Esophagus (tissue), 2 donors: ENCODE data around the gene GP1BB. TPM values are rescaled to one million over a fixed set of nuclear protein-coding genes. Genes with fewer than 3 reads are reported as not detected.

Source experiments
- H3K27ac ChIP-seq, 2 donors: one replicate each; pipeline ENCODE4 v1.5.1; 2013; ENCODE audit warnings: low read depth in 2 of 2, mild to moderate bottlenecking in 2 of 2, inconsistent platforms in 1 of 2, low read length in 1 of 2, moderate library complexity in 1 of 2
- H3K27me3 ChIP-seq, 2 donors: one replicate each; pipeline ENCODE4 v1.6.1; 2013; ENCODE audit warnings: low read length in 2 of 2, control low read depth in 1 of 2, mild to moderate bottlenecking in 1 of 2; ENCODE audit not compliant: insufficient read depth in 2 of 2, control insufficient read depth in 1 of 2
- H3K36me3 ChIP-seq, 2 donors: one replicate each; pipeline ENCODE4 v1.6.1; 2013; ENCODE audit warnings: low read length in 1 of 2; ENCODE audit not compliant: control insufficient read depth in 2 of 2, insufficient read depth in 2 of 2
- H3K4me1 ChIP-seq, 2 donors: one replicate each; pipeline ENCODE4 v1.6.1; 2013; ENCODE audit warnings: low read length in 1 of 2; ENCODE audit not compliant: control insufficient read depth in 2 of 2, insufficient read depth in 2 of 2
- H3K4me3 ChIP-seq, 2 donors: one replicate each; pipeline ENCODE4 v1.5.1; 2013; ENCODE audit warnings: low read length in 2 of 2, mild to moderate bottlenecking in 2 of 2, low read depth in 1 of 2, moderate library complexity in 1 of 2
- H3K9me3 ChIP-seq, 2 donors: one replicate each; pipeline ENCODE4 v1.6.1; 2013; ENCODE audit warnings: mild to moderate bottlenecking in 2 of 2, low read depth in 1 of 2, low read length in 1 of 2, moderate library complexity in 1 of 2; ENCODE audit not compliant: control insufficient read depth in 2 of 2, insufficient read depth in 1 of 2
- WGBS, 2 donors: extraction: QIAGEN DNeasy Blood & Tissue Kit; methylation state at CpG; one replicate each; pipeline ENCODE4 v1.1.7; 2013; 5-methylcytosine and 5-hydroxymethylcytosine counted together
- polyA plus RNA-seq, 2 donors: library from polyadenylated mRNA; stranded (reverse); fragments of 200-250 nt; gene quantifications; one replicate each; pipeline ENCODE4 v1.2.3, GENCODE V29; 2013
- donor health status: healthy with polysubstance abuse.
- donor health status: Bipolar disorder and iron deficiency.

The GP1BB gene
- polyA plus RNA-seq, 2 donors, result 7.6 to 9.0 TPM

GRCh38 chr22:19759427-19760057, 36.2 kb downstream of the GP1BB start:
- H3K4me1 ChIP-seq, result peaks cover 16 to 30% of the 10 kb centered on the region in 2 donors
- peaks cover 0 to 44% of the 10 kb centered on the region in 2 donors for H3K27me3 ChIP-seq
- H3K27ac ChIP-seq, result no peak overlapping the region
- no peaks in the 10 kb centered on the region for H3K9me3 ChIP-seq
- WGBS, 2 donors, result 8% methylated on average over 35 to 43 of the region's 43 CpGs
- H3K4me3 ChIP-seq, result no peak overlapping the region
- H3K36me3 ChIP-seq, result no peaks in the 10 kb centered on the region

GRCh38 chr22:19760058-19760950, 37.0 kb downstream of the GP1BB start, which contains the start of gene TBX1:
Gene TBX1 (plus strand): TSS chr22:19760778. CDS start chr22:19760844, 66 bp downstream.
- Histone ChIP-seq H3K27ac (no peak within 1 kb of the TSS), H3K4me3 (peak within 1 kb of the TSS in 1 of 2 donors; percentile 50), H3K9me3 (no peaks in the 10 kb centered on the region), H3K4me1 (peaks cover 13 to 26% of the 10 kb centered on the region in 2 donors), H3K36me3 (no peaks in the 10 kb centered on the region), H3K27me3 (peaks cover 0 to 39% of the 10 kb centered on the region in 2 donors)
- WGBS, 2 donors, result 5 to 15% methylated on average over 16 to 64 of the region's 79 CpGs

- peaks cover 0 to 35% of the 10 kb centered on the region in 2 donors for H3K27me3 ChIP-seq
- H3K9me3 ChIP-seq, result no peaks in the 10 kb centered on the region
- 10 to 15% methylated on average over 91 to 117 of the region's 117 CpGs for WGBS, 2 donors
- H3K4me1 ChIP-seq, result peaks cover 13 to 23% of the 10 kb centered on the region in 2 donors
- peak overlapping the region in 1 of 2 donors; percentile 50 for H3K4me3 ChIP-seq
- no peak overlapping the region for H3K27ac ChIP-seq
- no peaks in the 10 kb centered on the region for H3K36me3 ChIP-seq
Observed at GRCh38 chr22:19760951-19761724, 37.8 kb downstream of the GP1BB start.

- Histone ChIP-seq H3K4me3 (no peak overlapping the region), H3K27ac (no peak overlapping the region), H3K9me3 (no peaks in the 10 kb centered on the region), H3K4me1 (peaks cover 13 to 17% of the 10 kb centered on the region in 2 donors), H3K36me3 (no peaks in the 10 kb centered on the region), H3K27me3 (peaks cover 0 to 27% of the 10 kb centered on the region in 2 donors)
- 79 to 89% methylated on average over 33 of the region's 33 CpGs for WGBS, 2 donors
Observed at GRCh38 chr22:19761725-19762567, 38.6 kb downstream of the GP1BB start.

- peaks cover 13 to 15% of the 10 kb centered on the region in 2 donors for H3K4me1 ChIP-seq
- 79 to 88% methylated on average over 33 to 34 of the region's 34 CpGs for WGBS, 2 donors
- no peak overlapping the region for H3K27ac ChIP-seq
Observed at GRCh38 chr22:19762568-19763457, 39.5 kb downstream of the GP1BB start.

GRCh38 chr22:19763458-19764298, 40.3 kb downstream of the GP1BB start:
- 63 to 79% methylated on average over 39 of the region's 39 CpGs for WGBS, 2 donors

More at GRCh38 chr22:19762568-19763457, 39.5 kb downstream of the GP1BB start:
- Histone ChIP-seq H3K27me3 (peaks cover 0 to 24% of the 10 kb centered on the region in 2 donors), H3K36me3 (no peaks in the 10 kb centered on the region), H3K4me3 (no peak overlapping the region), H3K9me3 (no peaks in the 10 kb centered on the region)

GRCh38 chr22:19764299-19764593, 40.9 kb downstream of the GP1BB start:
- Histone ChIP-seq H3K27me3 (peaks cover 0 to 20% of the 10 kb centered on the region in 2 donors), H3K4me1 (peaks cover 12 to 19% of the 10 kb centered on the region in 2 donors), H3K27ac (no peak overlapping the region), H3K9me3 (no peaks in the 10 kb centered on the region), H3K4me3 (no peak overlapping the region), H3K36me3 (no peaks in the 10 kb centered on the region)
- WGBS, 2 donors, result 73 to 82% methylated on average over 17 of the region's 17 CpGs

More at GRCh38 chr22:19763458-19764298, 40.3 kb downstream of the GP1BB start:
- H3K4me1 ChIP-seq, result peaks cover 13 to 21% of the 10 kb centered on the region in 2 donors
- peaks cover 0 to 24% of the 10 kb centered on the region in 2 donors for H3K27me3 ChIP-seq
- H3K36me3 ChIP-seq, result no peaks in the 10 kb centered on the region
- H3K4me3 ChIP-seq, result no peak overlapping the region
- H3K9me3 ChIP-seq, result no peaks in the 10 kb centered on the region
- H3K27ac ChIP-seq, result no peak overlapping the region
